Neural crest cell (in vitro differentiated cells): Measurements from ENCODE around the gene SBDS. TPM values are rescaled to one million over a fixed set of nuclear protein-coding genes. Genes with fewer than 3 reads are reported as not detected.

Experiments used
- DNase-seq: peaks from one replicate; pipeline ENCODE4 v3.0.0; 2021; ENCODE audit warnings: low read depth, mixed read lengths, low spot score
- H3K27ac Mint-ChIP-seq: one replicate; pipeline ENCODE4 v1.8.0; 2021; ENCODE audit warnings: mild to moderate bottlenecking, mixed read lengths; ENCODE audit not compliant: unreplicated experiment
- H3K27me3 Mint-ChIP-seq: 2 replicates; pipeline ENCODE4 v1.8.0; 2021; ENCODE audit warnings: low read depth, mild to moderate bottlenecking, mixed read lengths
- H3K36me3 Mint-ChIP-seq: 2 replicates; pipeline ENCODE4 v1.8.0; 2021; ENCODE audit warnings: low read depth, mild to moderate bottlenecking, mixed read lengths
- H3K4me1 Mint-ChIP-seq: 2 replicates; pipeline ENCODE4 v1.8.0; 2021; ENCODE audit warnings: mixed read lengths
- H3K4me3 Mint-ChIP-seq: one replicate; pipeline ENCODE4 v1.8.0; 2021; ENCODE audit warnings: mild to moderate bottlenecking, mixed read lengths
- H3K9me3 Mint-ChIP-seq: 2 replicates; pipeline ENCODE4 v1.8.0; 2021; ENCODE audit warnings: mixed read lengths
- CTCF ChIP-seq: fragments of 200-600 bp; sonication (generic); conservative IDR thresholded peaks from 2 replicates; pipeline ENCODE4 v1.5.0; 2021; ENCODE audit warnings: antibody characterized with exemption, mild to moderate bottlenecking
- total RNA-seq: library from RNA; stranded (reverse); gene quantifications from 2 replicates; pipeline ENCODE4 v1.2.1, GENCODE V29; 2021

The SBDS gene
- total RNA-seq, 1 donor from 2014 or later: 37.0 TPM

GRCh38 chr7:66939325-66939724 lies 56.1 kb downstream of the SBDS start:
- H3K4me1 Mint-ChIP-seq: no peaks in the 10 kb centered on the region
- peaks cover 8% of the 10 kb centered on the region for H3K9me3 Mint-ChIP-seq
- DNase-seq: no peak
- H3K27ac Mint-ChIP-seq: no peak overlapping the region
- H3K36me3 Mint-ChIP-seq: peaks cover 20% of the 10 kb centered on the region
- H3K4me3 Mint-ChIP-seq: no peak overlapping the region
- H3K27me3 Mint-ChIP-seq: no peaks in the 10 kb centered on the region
- no peak for TF ChIP-seq CTCF

- no peaks in the 10 kb centered on the region for H3K27me3 Mint-ChIP-seq
- H3K9me3 Mint-ChIP-seq: peaks cover 8% of the 10 kb centered on the region
- H3K27ac Mint-ChIP-seq: no peak overlapping the region
- no peak for TF ChIP-seq CTCF
- H3K4me3 Mint-ChIP-seq: no peak overlapping the region
- DNase-seq: no peak
- H3K36me3 Mint-ChIP-seq: peaks cover 17% of the 10 kb centered on the region
- H3K4me1 Mint-ChIP-seq: no peaks in the 10 kb centered on the region
Observed at GRCh38 chr7:66937940-66938339, 57.4 kb downstream of the SBDS start.

Other genes with a start within 250 kb of the SBDS start
- 69.7 and 72.2 TPM in 2 replicates for gene TMEM248, start 74.4 kb downstream of the SBDS start, total RNA-seq
- 15.2 and 19.3 TPM in 2 replicates for gene TYW1, start 1.2 kb upstream of the SBDS start, total RNA-seq